ENCODE data around the gene TSPEAR. TPM values are rescaled to one million over a fixed set of nuclear protein-coding genes. Genes with fewer than 3 reads are reported as not detected.

The TSPEAR gene
- total RNA-seq, 1 donor from 2014 or later = not detected

DNA sequence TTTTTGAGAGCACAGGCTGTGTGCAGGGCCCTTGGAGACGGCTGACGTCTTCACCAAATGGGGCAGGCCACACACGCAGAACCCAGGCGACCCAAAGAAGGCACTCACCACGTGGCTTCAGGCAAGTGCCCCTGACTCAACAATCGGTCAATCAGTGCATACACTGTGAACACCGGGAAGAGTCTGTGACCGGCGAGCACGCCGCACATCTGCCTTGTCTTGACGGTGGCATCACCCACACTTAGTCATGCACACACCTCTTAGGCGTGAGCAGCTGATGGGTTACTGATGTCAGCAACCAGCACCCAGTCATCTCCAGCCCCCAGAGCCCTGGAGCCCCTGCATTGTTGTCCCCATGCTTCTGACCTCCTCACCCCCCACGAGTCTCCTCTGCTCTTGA, 261.0 kb downstream of the TSPEAR start:
- no peak overlapping the region for H3K27ac Mint-ChIP-seq
- no peaks in the 10 kb centered on the region for H3K4me1 Mint-ChIP-seq (ENCODE audit: low read depth)
- TF ChIP-seq, protein P1, sequence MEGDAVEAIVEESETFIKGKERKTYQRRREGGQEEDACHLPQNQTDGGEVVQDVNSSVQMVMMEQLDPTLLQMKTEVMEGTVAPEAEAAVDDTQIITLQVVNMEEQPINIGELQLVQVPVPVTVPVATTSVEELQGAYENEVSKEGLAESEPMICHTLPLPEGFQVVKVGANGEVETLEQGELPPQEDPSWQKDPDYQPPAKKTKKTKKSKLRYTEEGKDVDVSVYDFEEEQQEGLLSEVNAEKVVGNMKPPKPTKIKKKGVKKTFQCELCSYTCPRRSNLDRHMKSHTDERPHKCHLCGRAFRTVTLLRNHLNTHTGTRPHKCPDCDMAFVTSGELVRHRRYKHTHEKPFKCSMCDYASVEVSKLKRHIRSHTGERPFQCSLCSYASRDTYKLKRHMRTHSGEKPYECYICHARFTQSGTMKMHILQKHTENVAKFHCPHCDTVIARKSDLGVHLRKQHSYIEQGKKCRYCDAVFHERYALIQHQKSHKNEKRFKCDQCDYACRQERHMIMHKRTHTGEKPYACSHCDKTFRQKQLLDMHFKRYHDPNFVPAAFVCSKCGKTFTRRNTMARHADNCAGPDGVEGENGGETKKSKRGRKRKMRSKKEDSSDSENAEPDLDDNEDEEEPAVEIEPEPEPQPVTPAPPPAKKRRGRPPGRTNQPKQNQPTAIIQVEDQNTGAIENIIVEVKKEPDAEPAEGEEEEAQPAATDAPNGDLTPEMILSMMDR (IDR thresholded peaks at IDR 0.05; ENCODE audit: unreplicated experiment) = no peak
- no peak for DNase-seq (ENCODE audit: low spot score, unreplicated experiment)
- H3K27me3 Mint-ChIP-seq = peaks cover 23% of the 10 kb centered on the region
- H3K9me3 Mint-ChIP-seq (ENCODE audit: low read depth) = peaks cover 14% of the 10 kb centered on the region
- H3K36me3 Mint-ChIP-seq (ENCODE audit: insufficient read depth) = no peaks in the 10 kb centered on the region
- H3K4me3 Mint-ChIP-seq (ENCODE audit: low read depth) = no peak overlapping the region

DNA sequence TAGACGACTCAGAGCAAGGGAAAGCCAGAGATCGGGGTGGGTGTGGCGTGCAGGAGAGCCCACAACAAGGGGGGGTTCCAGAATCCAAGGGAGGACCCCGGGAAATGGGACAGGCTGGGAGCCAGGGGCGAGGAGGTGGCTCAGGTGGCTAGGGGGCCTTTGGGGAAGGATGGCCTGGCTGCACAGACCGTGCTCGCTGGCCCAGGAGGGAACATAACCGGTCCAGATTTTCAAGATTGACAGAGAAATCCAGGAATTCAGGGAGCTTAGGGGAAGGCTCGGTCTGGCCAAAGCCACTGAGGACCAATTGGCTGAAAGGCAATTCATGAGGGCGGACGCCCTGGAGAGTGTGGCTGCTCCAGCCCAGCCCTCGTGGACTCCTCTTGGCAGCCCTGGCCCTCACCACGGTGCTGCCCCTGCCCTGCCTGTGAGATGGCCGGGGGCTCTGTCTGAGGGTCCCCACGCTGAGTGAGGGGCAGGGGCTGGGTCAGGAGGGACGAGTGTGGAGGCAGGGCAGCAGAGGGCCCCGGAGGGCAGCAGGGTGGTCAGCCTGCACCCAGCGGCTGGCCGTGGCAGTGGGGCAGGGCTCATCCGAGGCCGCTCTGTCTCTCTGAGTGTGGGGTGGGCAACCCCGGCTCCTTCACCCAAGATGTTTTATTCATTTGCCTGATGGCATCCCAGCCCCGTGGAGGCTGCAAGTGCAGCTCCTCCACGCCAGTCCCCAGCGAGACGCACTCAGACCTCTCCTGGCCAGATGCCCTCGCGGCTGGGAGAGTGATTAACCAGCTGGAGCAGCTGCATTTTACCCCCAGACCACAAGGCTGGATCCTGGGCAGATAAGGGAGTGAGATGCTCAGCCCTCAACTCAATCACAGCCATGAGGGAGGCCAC, 261.7 kb downstream of the TSPEAR start:
- DNase-seq (ENCODE audit: low spot score, unreplicated experiment) = no peak
- peaks cover 23% of the 10 kb centered on the region for H3K27me3 Mint-ChIP-seq
- no peaks in the 10 kb centered on the region for H3K36me3 Mint-ChIP-seq (ENCODE audit: insufficient read depth)
- H3K4me1 Mint-ChIP-seq (ENCODE audit: low read depth) = no peaks in the 10 kb centered on the region
- no peak overlapping the region for H3K4me3 Mint-ChIP-seq (ENCODE audit: low read depth)
- H3K9me3 Mint-ChIP-seq (ENCODE audit: low read depth) = peaks cover 14% of the 10 kb centered on the region
- TF ChIP-seq, protein P1 (IDR thresholded peaks at IDR 0.05; ENCODE audit: unreplicated experiment) = no peak
- H3K27ac Mint-ChIP-seq = no peak overlapping the region

DNA sequence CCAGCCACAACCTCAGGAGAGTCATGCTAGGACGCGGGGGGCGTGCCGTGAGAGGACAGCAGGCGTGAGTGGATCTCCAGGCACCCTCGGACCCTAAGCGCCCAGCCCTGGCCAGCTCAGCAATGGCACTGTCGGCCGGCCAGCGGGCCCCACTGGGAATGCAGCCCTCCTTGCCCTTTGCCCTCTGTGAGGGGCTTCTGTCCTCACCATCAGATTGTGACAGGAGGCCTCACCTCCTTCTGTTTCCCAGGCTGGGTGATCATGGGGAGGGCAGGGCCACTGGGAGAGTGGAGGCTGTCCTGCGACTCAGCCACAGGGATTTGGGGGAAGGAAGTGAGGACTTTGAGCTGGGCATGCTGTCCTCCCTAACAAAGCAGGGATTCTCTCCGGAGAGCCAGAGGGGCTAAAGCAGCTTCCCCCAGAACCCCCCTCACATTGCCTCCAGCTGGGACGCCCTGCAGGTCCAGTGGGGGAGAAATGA, 262.7 kb downstream of the TSPEAR start:
- Mint-ChIP-seq H3K9me3 (ENCODE audit: low read depth) (peaks cover 7% of the 10 kb centered on the region), H3K27me3 (peaks cover 17% of the 10 kb centered on the region), H3K27ac (no peak overlapping the region), H3K4me1 (ENCODE audit: low read depth) (no peaks in the 10 kb centered on the region), H3K36me3 (ENCODE audit: insufficient read depth) (no peaks in the 10 kb centered on the region), H3K4me3 (ENCODE audit: low read depth) (no peak overlapping the region)
- DNase-seq (ENCODE audit: low spot score, unreplicated experiment) = no peak
- TF ChIP-seq, protein P1 (IDR thresholded peaks at IDR 0.05; ENCODE audit: unreplicated experiment) = no peak

Other genes starting within 250 kb of the TSPEAR start
- gene KRTAP10-1, start 171.4 kb downstream of the TSPEAR start, total RNA-seq = not detected in 2 replicates
- gene KRTAP10-2, start 160.1 kb downstream of the TSPEAR start, total RNA-seq = not detected in 2 replicates
- not detected in 2 replicates for gene KRTAP10-3, start 152.8 kb downstream of the TSPEAR start, total RNA-seq
- not detected in 2 replicates for gene KRTAP10-4, start 137.8 kb downstream of the TSPEAR start, total RNA-seq
- not detected in 2 replicates for gene KRTAP10-5, start 131.0 kb downstream of the TSPEAR start, total RNA-seq
- not detected in 2 replicates for gene KRTAP10-6, start 119.1 kb downstream of the TSPEAR start, total RNA-seq
- gene KRTAP10-7, start 111.0 kb downstream of the TSPEAR start, total RNA-seq = not detected in 2 replicates
- not detected in 2 replicates for gene KRTAP10-8, start 99.5 kb downstream of the TSPEAR start, total RNA-seq
- gene KRTAP10-9, start 84.5 kb downstream of the TSPEAR start, total RNA-seq = not detected in 2 replicates
- gene KRTAP10-10, start 74.2 kb downstream of the TSPEAR start, total RNA-seq = not detected in 2 replicates
- not detected in 2 replicates for gene KRTAP10-11, start 65.2 kb downstream of the TSPEAR start, total RNA-seq
- gene KRTAP12-4, start 56.9 kb downstream of the TSPEAR start, total RNA-seq = not detected in 2 replicates
- gene KRTAP12-3, start 53.6 kb downstream of the TSPEAR start, total RNA-seq = not detected in 2 replicates
- not detected in 2 replicates for gene KRTAP12-2, start 44.6 kb downstream of the TSPEAR start, total RNA-seq
- gene KRTAP12-1, start 29.4 kb downstream of the TSPEAR start, total RNA-seq = not detected in 2 replicates
- not detected in 2 replicates for gene KRTAP10-12, start 14.4 kb downstream of the TSPEAR start, total RNA-seq
- gene UBE2G2, start 90.2 kb upstream of the TSPEAR start, total RNA-seq = 78.7 and 85.2 TPM in 2 replicates
- gene SUMO3, start 106.5 kb upstream of the TSPEAR start, total RNA-seq = 65.0 and 73.5 TPM in 2 replicates
- gene PTTG1IP, start 162.1 kb upstream of the TSPEAR start, total RNA-seq = 221 and 226 TPM in 2 replicates
- gene ITGB2, start 209.3 kb upstream of the TSPEAR start, total RNA-seq = 0.41 and 0.47 TPM in 2 replicates
- 33.1 and 36.0 TPM in 2 replicates for gene SLX9, start 228.5 kb upstream of the TSPEAR start, total RNA-seq